Measurements from ENCODE around the gene TLL1.

DNA sequence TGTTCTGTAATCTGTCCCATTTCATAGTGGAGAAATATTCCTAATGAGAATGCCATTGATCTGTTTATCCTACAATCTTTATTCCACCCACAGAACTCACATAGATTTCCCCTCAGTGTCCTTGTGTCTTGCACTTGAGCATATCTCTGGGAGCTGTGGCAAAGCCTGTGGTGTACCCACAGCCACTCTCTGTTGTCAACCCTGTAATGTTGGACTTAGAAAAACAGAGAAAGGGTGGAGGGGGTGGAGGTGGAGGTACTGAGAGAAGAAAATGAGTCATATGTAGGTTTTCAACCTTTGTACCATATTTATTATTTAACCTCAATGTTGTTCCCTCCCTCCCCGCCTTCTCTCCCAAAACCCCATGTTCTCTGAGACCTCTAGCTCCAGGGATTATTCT lies 46.9 kb upstream of the TLL1 start:
- TF ChIP-seq EGR1 (IDR thresholded peaks at IDR 0.05) (no peak), YY1 (IDR thresholded peaks at IDR 0.05; ENCODE audit: low read depth) (no peak), TEAD4 (IDR thresholded peaks at IDR 0.05) (no peak), EP300 (IDR thresholded peaks at IDR 0.05; ENCODE audit: borderline replicate concordance) (no peak), TAF1 (IDR thresholded peaks at IDR 0.05; ENCODE audit: low read depth) (no peak), RAD21 (IDR thresholded peaks at IDR 0.05; ENCODE audit: low read depth) (no peak)
- TF ChIP-seq, protein P1, sequence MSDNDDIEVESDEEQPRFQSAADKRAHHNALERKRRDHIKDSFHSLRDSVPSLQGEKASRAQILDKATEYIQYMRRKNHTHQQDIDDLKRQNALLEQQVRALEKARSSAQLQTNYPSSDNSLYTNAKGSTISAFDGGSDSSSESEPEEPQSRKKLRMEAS (IDR thresholded peaks at IDR 0.05) = no peak
- TF ChIP-seq, protein P2, sequence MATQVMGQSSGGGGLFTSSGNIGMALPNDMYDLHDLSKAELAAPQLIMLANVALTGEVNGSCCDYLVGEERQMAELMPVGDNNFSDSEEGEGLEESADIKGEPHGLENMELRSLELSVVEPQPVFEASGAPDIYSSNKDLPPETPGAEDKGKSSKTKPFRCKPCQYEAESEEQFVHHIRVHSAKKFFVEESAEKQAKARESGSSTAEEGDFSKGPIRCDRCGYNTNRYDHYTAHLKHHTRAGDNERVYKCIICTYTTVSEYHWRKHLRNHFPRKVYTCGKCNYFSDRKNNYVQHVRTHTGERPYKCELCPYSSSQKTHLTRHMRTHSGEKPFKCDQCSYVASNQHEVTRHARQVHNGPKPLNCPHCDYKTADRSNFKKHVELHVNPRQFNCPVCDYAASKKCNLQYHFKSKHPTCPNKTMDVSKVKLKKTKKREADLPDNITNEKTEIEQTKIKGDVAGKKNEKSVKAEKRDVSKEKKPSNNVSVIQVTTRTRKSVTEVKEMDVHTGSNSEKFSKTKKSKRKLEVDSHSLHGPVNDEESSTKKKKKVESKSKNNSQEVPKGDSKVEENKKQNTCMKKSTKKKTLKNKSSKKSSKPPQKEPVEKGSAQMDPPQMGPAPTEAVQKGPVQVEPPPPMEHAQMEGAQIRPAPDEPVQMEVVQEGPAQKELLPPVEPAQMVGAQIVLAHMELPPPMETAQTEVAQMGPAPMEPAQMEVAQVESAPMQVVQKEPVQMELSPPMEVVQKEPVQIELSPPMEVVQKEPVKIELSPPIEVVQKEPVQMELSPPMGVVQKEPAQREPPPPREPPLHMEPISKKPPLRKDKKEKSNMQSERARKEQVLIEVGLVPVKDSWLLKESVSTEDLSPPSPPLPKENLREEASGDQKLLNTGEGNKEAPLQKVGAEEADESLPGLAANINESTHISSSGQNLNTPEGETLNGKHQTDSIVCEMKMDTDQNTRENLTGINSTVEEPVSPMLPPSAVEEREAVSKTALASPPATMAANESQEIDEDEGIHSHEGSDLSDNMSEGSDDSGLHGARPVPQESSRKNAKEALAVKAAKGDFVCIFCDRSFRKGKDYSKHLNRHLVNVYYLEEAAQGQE (IDR thresholded peaks at IDR 0.05; ENCODE audit: low read depth) = no peak
